HepG2 (cell line): ENCODE data around the gene RASA3. TPM values are rescaled to one million over a fixed set of nuclear protein-coding genes. Genes with fewer than 3 reads are reported as not detected.

Source experiments
- EEA1 ChIP-seq: sonication (generic); formaldehyde crosslinking; IDR thresholded peaks from 2 replicates; pipeline ENCODE4 v1.5.1; 2020; ENCODE audit warnings: mild to moderate bottlenecking, missing genetic modification reagents, borderline replicate concordance
- FOXM1 ChIP-seq: sonication (generic); formaldehyde crosslinking; IDR thresholded peaks from 2 replicates; pipeline ENCODE4 v1.5.0; 2020; ENCODE audit warnings: missing genetic modification reagents
- FOXP1 ChIP-seq, 2 experiments: fragments of 450-650 bp in 1 of 2; IDR thresholded peaks; 2 replicates each; pipeline ENCODE4 v1.6.1; 2017 to 2018; ENCODE audit warnings: antibody characterized with exemption in 1 of 2
- IRF1 ChIP-seq: sonication (generic); formaldehyde crosslinking; IDR thresholded peaks from 2 replicates; pipeline ENCODE4 v1.4.0; 2020; ENCODE audit warnings: low read depth, mild to moderate bottlenecking, missing genetic modification reagents
- MZF1 ChIP-seq: sonication (generic); formaldehyde crosslinking; IDR thresholded peaks from 2 replicates; pipeline ENCODE4 v1.8.1; 2023; ENCODE audit warnings: mild to moderate bottlenecking, missing genetic modification reagents, borderline replicate concordance
- NCOA2 ChIP-seq: sonication (generic); formaldehyde crosslinking; IDR thresholded peaks from 2 replicates; pipeline ENCODE4 v1.8.0; 2022; ENCODE audit warnings: inconsistent platforms
- NCOA5 ChIP-seq: sonication (generic); formaldehyde crosslinking; IDR thresholded peaks from 2 replicates; pipeline ENCODE4 v1.4.0; 2020; ENCODE audit warnings: missing genetic modification reagents
- NFE2L2 ChIP-seq: fragments of 150-350 bp; IDR thresholded peaks from 2 replicates; pipeline ENCODE4 v1.6.1; 2014; ENCODE audit warnings: low read length
- NR2C2 ChIP-seq: sonication (generic); formaldehyde crosslinking; IDR thresholded peaks from 2 replicates; pipeline ENCODE4 v1.4.0; 2020; ENCODE audit warnings: missing genetic modification reagents, mild to moderate bottlenecking, moderate library complexity, borderline replicate concordance
- NR3C1 ChIP-seq: sonication (generic); formaldehyde crosslinking; IDR thresholded peaks from 2 replicates; pipeline ENCODE4 v1.4.0; 2020; ENCODE audit warnings: missing genetic modification reagents
- PPARG ChIP-seq: conservative IDR thresholded peaks from 2 replicates; pipeline ENCODE4 v1.6.1; 2016; ENCODE audit warnings: missing biosample characterization, missing genetic modification reagents
- REPIN1 ChIP-seq: sonication (generic); formaldehyde crosslinking; IDR thresholded peaks from 2 replicates; pipeline ENCODE4 v1.8.0; 2022; ENCODE audit warnings: missing genetic modification reagents, low read depth, mild to moderate bottlenecking, borderline replicate concordance
- RFXAP ChIP-seq: sonication (generic); formaldehyde crosslinking; IDR thresholded peaks from 2 replicates; pipeline ENCODE4 v1.4.0; 2020; ENCODE audit warnings: missing genetic modification reagents, borderline replicate concordance
- SALL1 ChIP-seq: sonication (generic); formaldehyde crosslinking; IDR thresholded peaks from 2 replicates; pipeline ENCODE4 v1.8.0; 2022; ENCODE audit warnings: mild to moderate bottlenecking, missing genetic modification reagents
- SP5 ChIP-seq: IDR thresholded peaks from 2 replicates; pipeline ENCODE4 v1.6.1; 2016; ENCODE audit warnings: low read depth, borderline replicate concordance
- TAF1 ChIP-seq: sonication (generic); formaldehyde crosslinking; IDR thresholded peaks from 2 replicates; pipeline ENCODE4 v1.4.0; 2020; ENCODE audit warnings: missing genetic modification reagents
- ZKSCAN1 ChIP-seq: fragments of 150-350 bp; IDR thresholded peaks from 2 replicates; pipeline ENCODE4 v1.6.1; 2014; ENCODE audit warnings: low read length
- ZNF230 ChIP-seq: sonication (generic); formaldehyde crosslinking; IDR thresholded peaks from 2 replicates; pipeline ENCODE4 v1.4.0; 2020; ENCODE audit warnings: mild to moderate bottlenecking, missing genetic modification reagents
- ZNF326 ChIP-seq: sonication (generic); formaldehyde crosslinking; IDR thresholded peaks from 2 replicates; pipeline ENCODE4 v1.4.0; 2020; ENCODE audit warnings: missing genetic modification reagents, borderline replicate concordance
- ZNF329 ChIP-seq: sonication (generic); formaldehyde crosslinking; IDR thresholded peaks from 2 replicates; pipeline ENCODE4 v1.9.0; 2021; ENCODE audit warnings: low read depth, mild to moderate bottlenecking, missing genetic modification reagents
- ZNF333 ChIP-seq: sonication (generic); formaldehyde crosslinking; IDR thresholded peaks from 2 replicates; pipeline ENCODE4 v1.4.0; 2020; ENCODE audit warnings: mild to moderate bottlenecking, missing genetic modification reagents, borderline replicate concordance
- ZNF367 ChIP-seq: sonication (generic); formaldehyde crosslinking; IDR thresholded peaks from 2 replicates; pipeline ENCODE4 v1.4.0; 2020; ENCODE audit warnings: missing genetic modification reagents, borderline replicate concordance
- ZNF446 ChIP-seq: sonication (generic); formaldehyde crosslinking; IDR thresholded peaks from 2 replicates; pipeline ENCODE4 v1.5.0; 2020; ENCODE audit warnings: mild to moderate bottlenecking, missing genetic modification reagents
- ZNF510 ChIP-seq: sonication (generic); formaldehyde crosslinking; IDR thresholded peaks from 2 replicates; pipeline ENCODE4 v1.4.0; 2020; ENCODE audit warnings: low read depth, mild to moderate bottlenecking, missing genetic modification reagents
- ZNF569 ChIP-seq: sonication (generic); formaldehyde crosslinking; IDR thresholded peaks from 2 replicates; pipeline ENCODE4 v1.5.0; 2020; ENCODE audit warnings: mild to moderate bottlenecking, missing genetic modification reagents, moderate library complexity, borderline replicate concordance
- ZNF672 ChIP-seq: sonication (generic); formaldehyde crosslinking; IDR thresholded peaks from 2 replicates; pipeline ENCODE4 v1.8.1; 2022; ENCODE audit warnings: missing genetic modification reagents
- ZNF7 ChIP-seq: IDR thresholded peaks from 2 replicates; pipeline ENCODE4 v1.6.1; 2016; ENCODE audit warnings: missing biosample characterization, missing genetic modification reagents
- ZNF703 ChIP-seq: sonication (generic); formaldehyde crosslinking; IDR thresholded peaks from 2 replicates; pipeline ENCODE4 v1.5.1; 2020; ENCODE audit warnings: missing genetic modification reagents, mild to moderate bottlenecking, moderate library complexity, borderline replicate concordance
- ZNF772 ChIP-seq: sonication (generic); formaldehyde crosslinking; IDR thresholded peaks from 2 replicates; pipeline ENCODE4 v1.5.0; 2020; ENCODE audit warnings: mild to moderate bottlenecking, missing genetic modification reagents
- ZNF841 ChIP-seq: sonication (generic); formaldehyde crosslinking; IDR thresholded peaks from 2 replicates; pipeline ENCODE4 v1.8.1; 2023; ENCODE audit warnings: missing genetic modification reagents, borderline replicate concordance
- ZSCAN21 ChIP-seq: sonication (generic); formaldehyde crosslinking; IDR thresholded peaks from 2 replicates; pipeline ENCODE4 v1.8.0; 2022; ENCODE audit warnings: mild to moderate bottlenecking, missing genetic modification reagents, moderate library complexity, borderline replicate concordance
- polyA plus RNA-seq, 8 experiments: library from polyadenylated mRNA; depleted of rRNA in 3 of 8; stranded (reverse) in 7 of 8; unstranded in 1 of 8; fragments of >200 nt; fragmentation: Illumina TruSeq in 4 of 8; extraction: Trizol in 4 of 8; gene quantifications; 2 replicates each; pipeline versions ENCODE4 v1.2.1 to v1.2.3, GENCODE V29; 2011 to 2016; ENCODE audit warnings: low read depth in 4 of 8, missing spikeins in 1 of 8, mixed read lengths in 1 of 8; ENCODE audit not compliant: insufficient read depth in 1 of 8
- total RNA-seq, 5 experiments: library from RNA; depleted of rRNA; stranded (reverse); fragments of >200 nt; fragmentation: Illumina TruSeq; extraction: Trizol; gene quantifications; 2 replicates each; pipeline ENCODE4 v1.2.3, GENCODE V29; 2016; ENCODE audit warnings: low read depth in 1 of 5
- TF ChIP-seq, protein P1 (sequence below): sonication (generic); formaldehyde crosslinking; IDR thresholded peaks from 2 replicates; pipeline ENCODE4 v1.8.0; 2022; ENCODE audit warnings: missing genetic modification reagents, mild to moderate bottlenecking, inconsistent platforms, borderline replicate concordance

The RASA3 gene
- total and polyA plus RNA-seq, 2 of the 13 experiments (the other 11 are each of a cell fraction or from before 2014, with no cell fraction given) = 0.05 TPM; not detected in 1

DNA sequence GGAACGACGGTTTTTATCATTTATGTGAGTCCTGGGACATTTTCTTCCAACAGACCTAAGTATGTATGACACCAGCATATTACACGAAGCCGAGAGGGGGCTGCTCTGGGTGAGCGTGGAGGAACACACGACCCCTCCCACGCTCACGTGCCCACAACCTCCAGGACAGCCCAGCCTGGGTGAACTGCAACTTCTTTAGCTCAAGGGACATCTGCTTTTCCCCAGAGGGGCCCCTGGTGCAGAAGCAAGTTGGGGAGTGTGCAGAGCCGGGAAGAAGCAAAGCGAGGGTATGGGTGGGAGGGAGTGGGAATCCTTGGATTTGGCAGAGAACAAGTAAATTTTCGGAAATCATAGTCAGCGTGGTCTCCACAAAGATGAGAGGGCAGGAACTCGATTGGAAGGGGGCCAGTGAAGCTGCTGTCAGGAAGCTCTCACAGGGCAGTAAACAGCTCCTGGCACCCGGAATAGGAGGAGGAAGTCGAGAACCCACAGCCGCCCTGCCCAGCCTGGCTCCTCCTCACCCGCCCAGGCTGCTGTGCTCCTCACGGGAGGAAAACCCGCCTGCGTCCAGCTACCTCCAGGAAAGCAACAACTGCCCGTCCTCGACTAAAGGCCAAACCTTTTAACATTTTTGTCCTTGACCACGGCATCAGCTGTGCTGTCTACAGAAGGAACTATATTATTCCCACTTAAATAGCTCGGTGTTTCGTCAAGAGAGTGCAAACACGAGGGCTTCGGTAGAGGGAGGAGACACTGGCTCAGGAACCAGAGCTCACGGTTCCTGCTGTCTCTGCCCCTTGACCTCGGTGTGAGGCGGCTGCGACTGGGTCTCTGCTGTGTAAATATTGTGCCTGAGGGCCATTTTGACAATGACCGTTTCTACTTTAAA lies 29.5 kb upstream of the RASA3 start (continued):
- TF ChIP-seq ZNF230 (CRISPR knock-in tag) (no peak), REPIN1 (peak; percentile 69; the same call in 1 of the 2 replicates), ZNF333 (CRISPR knock-in tag) (no peak), NFE2L2 (no peak), FOXM1 (CRISPR knock-in tag) (no peak), IRF1 (CRISPR knock-in tag) (no peak), SALL1 (CRISPR knock-in tag) (peak; percentile 63), ZNF329 (CRISPR knock-in tag) (no peak), TAF1 (CRISPR knock-in tag) (no peak), ZSCAN21 (CRISPR knock-in tag) (no peak), PPARG (CRISPR knock-in tag) (no peak), ZNF326 (CRISPR knock-in tag) (no peak), FOXP1 (IDR thresholded peaks at IDR 0.05) (no peak), FOXP1 (CRISPR knock-in tag; IDR thresholded peaks at IDR 0.05) (no peak), ZNF510 (no peak), ZNF703 (no peak), ZNF569 (no peak), NCOA2 (CRISPR knock-in tag) (no peak), ZNF367 (CRISPR knock-in tag) (no peak), ZNF446 (CRISPR knock-in tag) (no peak), ZNF841 (CRISPR knock-in tag) (no peak), NCOA5 (no peak), NR3C1 (CRISPR knock-in tag) (no peak), SP5 (CRISPR knock-in tag) (no peak), MZF1 (no peak), NR2C2 (peak; percentile 79), RFXAP (CRISPR knock-in tag) (no peak), ZNF672 (CRISPR knock-in tag) (no peak), ZNF7 (CRISPR knock-in tag) (no peak), EEA1 (CRISPR knock-in tag) (no peak), ZNF772 (0 out of 2 replicates have a peak, but pooled peaks have one; percentile 30), ZKSCAN1 (no peak)
- TF ChIP-seq, protein P1, sequence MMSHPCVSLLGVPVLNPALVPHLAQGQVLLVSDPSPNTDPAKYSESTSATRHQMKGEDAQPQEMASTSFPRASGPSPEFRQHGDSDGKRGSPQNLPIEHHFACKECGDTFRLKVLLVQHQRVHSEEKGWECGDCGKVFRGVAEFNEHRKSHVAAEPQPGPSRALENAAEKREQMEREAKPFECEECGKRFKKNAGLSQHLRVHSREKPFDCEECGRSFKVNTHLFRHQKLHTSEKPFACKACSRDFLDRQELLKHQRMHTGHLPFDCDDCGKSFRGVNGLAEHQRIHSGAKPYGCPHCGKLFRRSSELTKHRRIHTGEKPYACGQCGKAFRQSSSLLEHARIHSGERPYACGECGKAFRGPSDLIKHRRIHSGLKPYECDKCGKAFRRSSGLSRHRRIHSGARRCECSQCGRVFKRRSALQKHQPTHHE (CRISPR knock-in tag) = no peak
